Kidney epithelial cell (primary cell): ENCODE results near the gene SRPK2. TPM values are rescaled to one million over a fixed set of nuclear protein-coding genes. Genes with fewer than 3 reads are reported as not detected.

Source experiments
- DNase-seq: peaks from one replicate; pipeline ENCODE4 v3.0.0-alpha.2; 2010; ENCODE audit warnings: low read depth
- H3K27me3 ChIP-seq: 2 replicates; pipeline ENCODE4 v1.6.0; 2011; ENCODE audit warnings: low read length; ENCODE audit not compliant: control insufficient read depth, insufficient read depth
- H3K36me3 ChIP-seq: 2 replicates; pipeline ENCODE4 v1.5.1; 2011; ENCODE audit warnings: low read length; ENCODE audit not compliant: control insufficient read depth, insufficient read depth
- H3K4me3 ChIP-seq: 2 replicates; pipeline ENCODE4 v1.5.1; 2011; ENCODE audit warnings: low read depth, mild to moderate bottlenecking, control low read depth, low read length
- CTCF ChIP-seq: IDR thresholded peaks from 2 replicates; pipeline ENCODE4 v1.5.1; 2011; ENCODE audit warnings: mild to moderate bottlenecking, moderate library complexity, low read length, control low read depth, inconsistent platforms; ENCODE audit not compliant: insufficient read depth, poor library complexity, severe bottlenecking
- total RNA-seq: library from RNA; depleted of rRNA; stranded (reverse); fragments of >200 nt; gene quantifications from 2 replicates; pipeline ENCODE4 v1.2.3, GENCODE V29; 2015

The SRPK2 gene
- total RNA-seq, 1 donor from 2014 or later: 33.9 TPM

- H3K4me3 ChIP-seq: no peak overlapping the region
- DNase-seq: no peak
- no peak for TF ChIP-seq CTCF
- H3K36me3 ChIP-seq: no peaks in the 10 kb centered on the region
- H3K27me3 ChIP-seq: no peaks in the 10 kb centered on the region
Measured at GRCh38 chr7:105188201-105188600, 200.5 kb downstream of the SRPK2 start.

DNA sequence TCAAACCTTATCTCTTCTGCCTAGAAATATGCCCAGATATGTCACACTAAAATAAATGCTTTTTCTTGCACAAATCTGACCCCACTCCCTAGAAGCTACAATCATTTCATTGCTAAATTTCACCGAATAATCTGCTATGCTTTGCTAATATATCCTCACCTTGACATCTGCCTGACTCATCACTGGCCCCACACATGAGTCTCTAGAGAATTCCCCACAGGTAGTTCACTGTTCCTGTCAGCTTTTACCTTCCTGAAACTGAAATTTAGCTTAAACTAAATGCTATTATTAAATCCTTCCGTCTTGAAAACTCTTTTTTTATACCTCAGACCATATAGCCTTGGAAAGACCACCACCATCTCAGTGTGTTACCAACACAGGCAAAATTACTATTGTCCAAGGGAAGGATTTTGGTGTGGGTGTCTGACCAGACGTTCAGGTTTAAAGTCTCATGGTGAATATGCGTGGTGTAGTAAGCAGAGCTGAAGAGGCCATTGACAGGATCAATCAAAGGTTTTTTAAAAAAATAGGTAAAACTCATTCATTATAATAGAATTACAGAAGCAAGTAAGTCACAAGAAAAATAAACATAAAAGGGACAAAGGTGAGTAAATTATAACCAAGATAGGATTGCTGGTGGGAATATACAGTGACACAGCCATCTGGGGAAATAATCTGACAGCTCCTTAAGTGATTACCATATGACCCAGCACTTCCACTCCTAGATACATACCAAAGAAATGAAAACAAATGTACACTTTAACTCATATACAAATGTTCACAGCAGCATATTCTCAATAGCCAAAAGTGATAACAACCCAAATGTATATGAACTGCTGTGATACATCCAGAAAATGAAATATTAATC, 201.2 kb downstream of the SRPK2 start:
- Histone ChIP-seq H3K36me3 (no peaks in the 10 kb centered on the region), H3K4me3 (no peak overlapping the region), H3K27me3 (no peaks in the 10 kb centered on the region)
- DNase-seq: no peak
- no peak for TF ChIP-seq CTCF

GRCh38 chr7:105185290-105186010, 203.3 kb downstream of the SRPK2 start:
- Histone ChIP-seq H3K27me3 (no peaks in the 10 kb centered on the region), H3K36me3 (no peaks in the 10 kb centered on the region), H3K4me3 (no peak overlapping the region)
- no peak for DNase-seq
- TF ChIP-seq CTCF: no peak

DNA sequence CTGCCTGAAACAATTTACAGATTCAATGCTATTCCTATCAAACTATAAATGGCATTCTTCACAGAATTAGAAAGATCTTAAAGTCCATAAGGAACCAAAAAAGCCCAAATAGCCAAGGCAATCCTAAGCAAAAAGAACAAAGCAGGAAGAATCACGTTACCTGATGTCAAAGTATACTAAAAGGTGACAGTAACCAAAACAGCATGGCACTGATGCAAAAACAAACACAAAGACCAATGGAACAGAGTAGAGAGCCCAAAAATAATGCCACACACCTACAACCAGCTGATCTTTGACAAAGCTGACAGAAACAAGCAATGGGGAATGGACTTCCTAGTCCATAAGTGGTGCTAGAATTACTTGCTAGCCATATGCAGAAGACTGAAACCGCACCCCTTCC, 208.7 kb downstream of the SRPK2 start:
- H3K4me3 ChIP-seq: no peak overlapping the region
- TF ChIP-seq CTCF: no peak
- H3K36me3 ChIP-seq: no peaks in the 10 kb centered on the region
- DNase-seq: no peak
- H3K27me3 ChIP-seq: no peaks in the 10 kb centered on the region

GRCh38 chr7:105178928-105179541, 209.7 kb downstream of the SRPK2 start:
- no peaks in the 10 kb centered on the region for H3K36me3 ChIP-seq
- H3K27me3 ChIP-seq: no peaks in the 10 kb centered on the region
- no peak overlapping the region for H3K4me3 ChIP-seq
- TF ChIP-seq CTCF: no peak
- DNase-seq: no peak
